C4-2B (cell line): ENCODE data around the gene CYP4F12.

Experiments used
- H3K27ac ChIP-seq: fragments of 450-650 bp; 2 replicates; pipeline ENCODE4 v1.5.1; 2017
- CTCF ChIP-seq: fragments of 450-650 bp; conservative IDR thresholded peaks from 2 replicates; pipeline ENCODE4 v1.5.1; 2017; ENCODE audit warnings: mild to moderate bottlenecking
- ZFX ChIP-seq: fragments of 450-650 bp; IDR thresholded peaks from 2 replicates; pipeline ENCODE4 v1.6.1; 2017

CYP4F12 gene

GRCh38 chr19:15634105-15634504 lies 38.8 kb upstream of the CYP4F12 start:
- H3K27ac ChIP-seq, result no peak overlapping the region
- no peak for TF ChIP-seq ZFX
- TF ChIP-seq CTCF, result no peak

GRCh38 chr19:15635016-15635805 lies 37.7 kb upstream of the CYP4F12 start:
- no peak overlapping the region for H3K27ac ChIP-seq
- TF ChIP-seq CTCF (no peak), ZFX (no peak)

- TF ChIP-seq CTCF, result no peak
- TF ChIP-seq ZFX, result no peak
- no peak overlapping the region for H3K27ac ChIP-seq
These were observed 36.9 kb upstream of the CYP4F12 start for GRCh38 chr19:15636026-15636425.

- no peak overlapping the region; the same call in 1 of the 2 replicates for H3K27ac ChIP-seq
These were observed 33.3 kb upstream of the CYP4F12 start for GRCh38 chr19:15639596-15639995.

GRCh38 chr19:15640294-15640903 lies 32.5 kb upstream of the CYP4F12 start, which contains the start of gene CYP4F3:
CYP4F3 (plus strand) TSS chr19:15640897; CDS start chr19:15641416, 519 bp downstream.
- TF ChIP-seq ZFX, result no peak
- no peak for TF ChIP-seq CTCF
- H3K27ac ChIP-seq, result peak within 1 kb of the TSS; percentile 20; the same call in 1 of the 2 replicates

More at GRCh38 chr19:15639596-15639995, 33.3 kb upstream of the CYP4F12 start:
- TF ChIP-seq ZFX (no peak), CTCF (no peak)

GRCh38 chr19:15640904-15641597 lies 31.8 kb upstream of the CYP4F12 start:
- no peak overlapping the region for H3K27ac ChIP-seq
- TF ChIP-seq ZFX, result no peak

- no peak for TF ChIP-seq ZFX
- no peak for TF ChIP-seq CTCF
- no peak overlapping the region for H3K27ac ChIP-seq
These were observed 30.9 kb upstream of the CYP4F12 start for GRCh38 chr19:15641901-15642491.
